ENCODE results near the gene CCNYL1.

DNA sequence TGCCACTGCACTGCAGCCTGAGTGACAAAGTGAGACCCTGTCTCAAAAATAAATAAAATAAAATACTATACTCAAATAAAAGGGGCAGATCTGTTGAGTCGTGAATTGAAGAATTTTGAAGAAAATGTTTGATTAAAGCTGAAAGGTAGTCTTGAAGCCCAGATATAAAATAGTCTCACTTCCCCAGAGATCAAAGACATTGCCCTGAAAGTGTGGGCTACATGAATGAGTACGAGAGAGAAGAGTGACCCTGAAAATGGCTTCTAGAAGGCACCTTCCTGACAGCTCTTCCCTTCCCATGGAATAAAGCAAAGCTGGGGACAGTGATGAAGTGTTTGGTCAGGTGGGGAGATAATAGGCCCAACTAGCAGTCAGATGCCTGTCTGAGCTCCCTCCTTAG is 72.1 kb downstream of the CCNYL1 start:
- TF ChIP-seq, protein P1, sequence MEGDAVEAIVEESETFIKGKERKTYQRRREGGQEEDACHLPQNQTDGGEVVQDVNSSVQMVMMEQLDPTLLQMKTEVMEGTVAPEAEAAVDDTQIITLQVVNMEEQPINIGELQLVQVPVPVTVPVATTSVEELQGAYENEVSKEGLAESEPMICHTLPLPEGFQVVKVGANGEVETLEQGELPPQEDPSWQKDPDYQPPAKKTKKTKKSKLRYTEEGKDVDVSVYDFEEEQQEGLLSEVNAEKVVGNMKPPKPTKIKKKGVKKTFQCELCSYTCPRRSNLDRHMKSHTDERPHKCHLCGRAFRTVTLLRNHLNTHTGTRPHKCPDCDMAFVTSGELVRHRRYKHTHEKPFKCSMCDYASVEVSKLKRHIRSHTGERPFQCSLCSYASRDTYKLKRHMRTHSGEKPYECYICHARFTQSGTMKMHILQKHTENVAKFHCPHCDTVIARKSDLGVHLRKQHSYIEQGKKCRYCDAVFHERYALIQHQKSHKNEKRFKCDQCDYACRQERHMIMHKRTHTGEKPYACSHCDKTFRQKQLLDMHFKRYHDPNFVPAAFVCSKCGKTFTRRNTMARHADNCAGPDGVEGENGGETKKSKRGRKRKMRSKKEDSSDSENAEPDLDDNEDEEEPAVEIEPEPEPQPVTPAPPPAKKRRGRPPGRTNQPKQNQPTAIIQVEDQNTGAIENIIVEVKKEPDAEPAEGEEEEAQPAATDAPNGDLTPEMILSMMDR (IDR thresholded peaks at IDR 0.05 in 4 of 5, conservative IDR thresholded peaks at IDR 0.05 in 1 of 5) = no peak
- no peak for TF ChIP-seq POLR2A (IDR thresholded peaks at IDR 0.05)
